Endothelial cell of umbilical vein (primary cell): ENCODE results near the gene FGF3. TPM values are rescaled to one million over a fixed set of nuclear protein-coding genes. Genes with fewer than 3 reads are reported as not detected.

ENCODE experiments used
- BruUV-seq: library from RNA; stranded (reverse); fragments of 400-500 nt; replicated peaks from 2 replicates; lab custom pipeline; 2021; lab: Mats Ljungman, UMichigan
- CTCF ChIA-PET: fragments of 300-600, 350-600 bp; sonication (Branson Sonifier 250); formaldehyde crosslinking; loops from one replicate; lab custom pipeline; 2021; ENCODE audit warnings: antibody characterized with exemption, inconsistent platforms; lab: Charles Lee
- POLR2A ChIA-PET: fragments of 300-600, 350-600 bp; sonication (Branson Sonifier 250); formaldehyde crosslinking; loops from one replicate; lab custom pipeline; 2021; ENCODE audit warnings: antibody characterized with exemption, inconsistent platforms; lab: Charles Lee
- DNase-seq: peaks from one replicate; pipeline ENCODE4 v3.0.0-alpha.2; 2011; ENCODE audit warnings: low read depth, low spot score
- FAIRE-seq: peaks from 2 replicates; lab custom pipeline; 2011; peaks lifted over from hg19 to GRCh38; lab: Jason Lieb, UNC
- H2AFZ ChIP-seq: 2 replicates; pipeline ENCODE4 v1.6.0; 2012; ENCODE audit warnings: low read depth, low read length, control low read depth, inconsistent platforms
- H3K27ac ChIP-seq: 2 replicates; pipeline ENCODE4 v1.5.1; 2011; ENCODE audit warnings: low read depth, mild to moderate bottlenecking, control low read depth, low read length, moderate library complexity; ENCODE audit not compliant: insufficient read depth
- H3K27me3 ChIP-seq, 2 experiments: 2 replicates each; pipeline versions ENCODE4 v1.6.0 to v1.6.1; 2011; ENCODE audit warnings: low read length in 2 of 2, mixed read lengths in 1 of 2; ENCODE audit not compliant: control insufficient read depth in 2 of 2, insufficient read depth in 2 of 2
- H3K36me3 ChIP-seq, 2 experiments: 2 replicates in 1 of 2; 3 replicates in 1 of 2; pipeline ENCODE4 v1.5.1; 2011; ENCODE audit warnings: low read length in 2 of 2, mild to moderate bottlenecking in 1 of 2, moderate library complexity in 1 of 2; ENCODE audit not compliant: control insufficient read depth in 2 of 2, insufficient read depth in 2 of 2; ENCODE audit errors: extremely low read depth in 1 of 2
- H3K4me1 ChIP-seq: 3 replicates; pipeline ENCODE4 v1.5.1; 2011; ENCODE audit warnings: mild to moderate bottlenecking, low read length; ENCODE audit not compliant: control insufficient read depth, insufficient read depth; ENCODE audit errors: extremely low read depth
- H3K4me2 ChIP-seq: 2 replicates; pipeline ENCODE4 v1.6.1; 2011; ENCODE audit warnings: low read length, control low read depth, mixed read lengths; ENCODE audit not compliant: insufficient read depth
- H3K4me3 ChIP-seq, 3 experiments: fragments of 200-600 bp in 1 of 3; sonication (generic), shearing (Covaris generic) in 1 of 3; replicated peaks in 1 of 3; 2 replicates each; pipeline ENCODE4 v1.5.1; 2011 to 2016; ENCODE audit warnings: control low read depth in 3 of 3, low read length in 3 of 3, mild to moderate bottlenecking in 2 of 3, inconsistent platforms in 1 of 3, low read depth in 1 of 3, moderate library complexity in 1 of 3; ENCODE audit not compliant: insufficient read depth in 1 of 3
- H3K79me2 ChIP-seq: 2 replicates; pipeline ENCODE4 v1.6.0; 2012; ENCODE audit warnings: low read length, inconsistent platforms; ENCODE audit not compliant: control insufficient read depth, insufficient read depth
- H3K9ac ChIP-seq: replicated peaks from 2 replicates; pipeline ENCODE3; 2011; ENCODE audit warnings: low read length, control low read depth; ENCODE audit not compliant: insufficient read depth; ENCODE audit errors: extremely low read depth
- H3K9me1 ChIP-seq: replicated peaks from 3 replicates; pipeline ENCODE4 v1.6.0; 2011; ENCODE audit warnings: mild to moderate bottlenecking, low read length; ENCODE audit not compliant: control insufficient read depth, insufficient read depth; ENCODE audit errors: extremely low read depth
- H3K9me3 ChIP-seq: replicated peaks from 2 replicates; pipeline ENCODE4 v1.5.1; 2012; ENCODE audit warnings: low read length, inconsistent platforms; ENCODE audit not compliant: control insufficient read depth, insufficient read depth
- H4K20me1 ChIP-seq: replicated peaks from 2 replicates; pipeline ENCODE3; 2011; ENCODE audit warnings: mild to moderate bottlenecking, low read length; ENCODE audit not compliant: control insufficient read depth, insufficient read depth; ENCODE audit errors: extremely low read depth
- EZH2 ChIP-seq: IDR thresholded peaks from 2 replicates; pipeline ENCODE4 v1.6.1; 2012; ENCODE audit warnings: borderline replicate concordance, low read depth, mild to moderate bottlenecking, moderate library complexity, low read length, inconsistent platforms; ENCODE audit not compliant: severe bottlenecking
- FOS ChIP-seq: IDR thresholded peaks from 2 replicates; pipeline ENCODE4 v1.6.1; 2011; ENCODE audit warnings: mild to moderate bottlenecking, low read length, moderate library complexity, borderline replicate concordance; ENCODE audit not compliant: insufficient read depth
- GATA2 ChIP-seq: IDR thresholded peaks from 2 replicates; pipeline ENCODE4 v1.7.0; 2011; ENCODE audit warnings: low read depth, mild to moderate bottlenecking, moderate library complexity, mixed read lengths, low read length; ENCODE audit not compliant: insufficient read length, insufficient read depth
- JUN ChIP-seq: IDR thresholded peaks from 2 replicates; pipeline ENCODE4 v1.6.1; 2011; ENCODE audit warnings: borderline replicate concordance, low read depth; ENCODE audit not compliant: insufficient read length, insufficient read depth
- MYC ChIP-seq: IDR thresholded peaks from one replicate; pipeline ENCODE4 v1.6.1; 2011; ENCODE audit warnings: mild to moderate bottlenecking, low read depth, low read length
- POLR2A ChIP-seq: IDR thresholded peaks from 2 replicates; pipeline ENCODE4 v1.6.1; 2012; ENCODE audit warnings: low read depth, mild to moderate bottlenecking, control low read depth, low read length
- POLR2AphosphoS5 ChIP-seq: IDR thresholded peaks from 2 replicates; pipeline ENCODE4 v1.6.1; 2012; ENCODE audit warnings: low read depth, mild to moderate bottlenecking, control low read depth, low read length, moderate library complexity; ENCODE audit not compliant: insufficient read depth
- dilution Hi-C: fragments of 300-500 bp; cut with MboI; formaldehyde crosslinking; loops from one replicate; pipeline ENCODE4 v1.15.0; 2019; ENCODE audit warnings: low sequenced_read_pairs; ENCODE audit not compliant: extremely low pct_ligation_motif_present
- intact Hi-C: fragments of 100-400 bp; cut with micrococcal nuclease; formaldehyde crosslinking; loops from one replicate; pipeline ENCODE4 v1.10.0; 2022
- polyA plus RNA-seq, 4 experiments: library from polyadenylated mRNA; depleted of rRNA in 3 of 4; stranded (reverse) in 3 of 4; unstranded in 1 of 4; fragments of >200 nt; gene quantifications; 2 replicates each; pipeline versions ENCODE4 v1.2.1 to v1.2.3, GENCODE V29; 2011 to 2012; ENCODE audit warnings: missing spikeins in 1 of 4
- total RNA-seq: library from RNA; stranded (reverse); gene quantifications from 2 replicates; pipeline ENCODE4 v1.2.3, GENCODE V29; 2021
- TF ChIP-seq, protein P1 (sequence below): IDR thresholded peaks from 2 replicates; pipeline ENCODE4 v1.6.1; 2011; ENCODE audit not compliant: insufficient read depth, insufficient read length
- TF ChIP-seq, protein P2 (sequence below), 2 donors: IDR thresholded peaks; 1 replicate in 1 of 2; 2 replicates in 1 of 2; pipeline ENCODE4 v1.5.1; 2011; ENCODE audit warnings: low read length in 2 of 2, mild to moderate bottlenecking in 2 of 2, moderate library complexity in 2 of 2, control low read depth in 1 of 2, inconsistent platforms in 1 of 2, low read depth in 1 of 2; ENCODE audit not compliant: insufficient read depth in 1 of 2; ENCODE audit errors: extremely low read depth in 1 of 2

FGF3 gene
- total and polyA plus RNA-seq, 2 donors (not counting 3 experiments of a cell fraction or from before 2014, with no cell fraction given) = not detected

DNA sequence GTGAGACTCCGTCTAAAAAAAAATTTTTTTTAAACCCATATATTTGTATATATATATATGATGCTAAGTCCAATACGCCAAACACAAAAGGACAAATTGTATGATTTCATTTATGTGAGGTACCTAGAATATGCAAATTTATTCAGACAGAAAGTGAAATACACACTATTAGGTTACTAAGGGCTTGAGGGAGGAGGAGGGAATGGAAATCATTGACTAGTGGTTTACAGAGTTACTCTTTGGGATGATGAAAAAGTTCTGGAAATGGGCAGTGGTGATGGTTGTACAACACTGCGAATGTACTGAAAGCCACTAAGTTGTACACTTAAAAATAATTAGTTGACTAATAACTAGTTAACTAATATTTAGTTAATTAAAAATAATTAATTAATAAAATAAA, 36.2 kb upstream of the FGF3 start:
- FAIRE-seq (no peak), DNase-seq (no peak)
- H3K9me3 ChIP-seq = no peaks in the 10 kb centered on the region
- CTCF ChIA-PET = no interaction called here
- peaks cover 1 to 14% of the 10 kb centered on the region in 2 experiments for H3K27me3 ChIP-seq
- H3K36me3 ChIP-seq = no peaks in the 10 kb centered on the region
- intact Hi-C loops = no loop called here
- TF ChIP-seq MYC (no peak), GATA2 (no peak), POLR2AphosphoS5 (no peak), FOS (no peak), JUN (no peak), POLR2A (no peak), EZH2 (no peak)
- TF ChIP-seq, protein P1, sequence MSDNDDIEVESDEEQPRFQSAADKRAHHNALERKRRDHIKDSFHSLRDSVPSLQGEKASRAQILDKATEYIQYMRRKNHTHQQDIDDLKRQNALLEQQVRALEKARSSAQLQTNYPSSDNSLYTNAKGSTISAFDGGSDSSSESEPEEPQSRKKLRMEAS = no peak
- TF ChIP-seq, protein P2, sequence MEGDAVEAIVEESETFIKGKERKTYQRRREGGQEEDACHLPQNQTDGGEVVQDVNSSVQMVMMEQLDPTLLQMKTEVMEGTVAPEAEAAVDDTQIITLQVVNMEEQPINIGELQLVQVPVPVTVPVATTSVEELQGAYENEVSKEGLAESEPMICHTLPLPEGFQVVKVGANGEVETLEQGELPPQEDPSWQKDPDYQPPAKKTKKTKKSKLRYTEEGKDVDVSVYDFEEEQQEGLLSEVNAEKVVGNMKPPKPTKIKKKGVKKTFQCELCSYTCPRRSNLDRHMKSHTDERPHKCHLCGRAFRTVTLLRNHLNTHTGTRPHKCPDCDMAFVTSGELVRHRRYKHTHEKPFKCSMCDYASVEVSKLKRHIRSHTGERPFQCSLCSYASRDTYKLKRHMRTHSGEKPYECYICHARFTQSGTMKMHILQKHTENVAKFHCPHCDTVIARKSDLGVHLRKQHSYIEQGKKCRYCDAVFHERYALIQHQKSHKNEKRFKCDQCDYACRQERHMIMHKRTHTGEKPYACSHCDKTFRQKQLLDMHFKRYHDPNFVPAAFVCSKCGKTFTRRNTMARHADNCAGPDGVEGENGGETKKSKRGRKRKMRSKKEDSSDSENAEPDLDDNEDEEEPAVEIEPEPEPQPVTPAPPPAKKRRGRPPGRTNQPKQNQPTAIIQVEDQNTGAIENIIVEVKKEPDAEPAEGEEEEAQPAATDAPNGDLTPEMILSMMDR (IDR thresholded peaks at IDR 0.05; ENCODE audit: extremely low read depth in 1 of 2, insufficient read depth in 1 of 2, low read depth in 1 of 2, low read length in 2 of 2) = no peak
- no peaks in the 10 kb centered on the region for H3K4me1 ChIP-seq
- no peak overlapping the region for H3K27ac ChIP-seq
- no TSS peak for BruUV-seq
- no peaks in the 10 kb centered on the region for H4K20me1 ChIP-seq
- no peak overlapping the region for H3K4me3 ChIP-seq
- H3K9ac ChIP-seq = no peak overlapping the region
- H3K4me2 ChIP-seq = no peak overlapping the region
- POLR2A ChIA-PET = no interaction called here
- no peaks in the 10 kb centered on the region for H3K79me2 ChIP-seq
- dilution Hi-C loops = no loop called here
- no peaks in the 10 kb centered on the region for H3K9me1 ChIP-seq
- no peak overlapping the region for H2AFZ ChIP-seq
